Measurements from ENCODE around the gene WAS.
"Not testable (repeated sequence)": the region's sequence is repeated elsewhere in the genome, so short reads cannot be mapped to it uniquely, and the experiment has no call there.

Gene WAS

GRCh38 chrX:48683411-48683982 is at the start of gene WAS:
Gene WAS, plus strand, starts transcription at chrX:48683799. Its CDS starts 55 bp downstream, at chrX:48683854.
- Mint-ChIP-seq H3K27ac (peak within 1 kb of the TSS; percentile 93), H3K9me3 (no peaks in the 10 kb centered on the region), H3K4me1 (peaks cover 72% of the 10 kb centered on the region), H3K4me3 (peak within 1 kb of the TSS; percentile 97), H3K27me3 (no peaks in the 10 kb centered on the region), H3K36me3 (peaks cover 54% of the 10 kb centered on the region)
- CTCF ChIA-PET = interaction anchor here (0.9 kb wide), 1 partner anchor 35 kb away, joined by 4 read pairs; no protein-coding TSS in a partner anchor
- peak; percentile 69 for DNase-seq

GRCh38 chrX:48636301-48636700 is 47.3 kb upstream of the WAS start:
- Mint-ChIP-seq H3K9me3 (no peaks in the 10 kb centered on the region), H3K27me3 (peaks cover 3% of the 10 kb centered on the region), H3K4me1 (peaks cover 15% of the 10 kb centered on the region), H3K36me3 (no peaks in the 10 kb centered on the region), H3K4me3 (no peak overlapping the region), H3K27ac (no peak overlapping the region)
- no peak for DNase-seq
- CTCF ChIA-PET = no interaction called here

- no peak overlapping the region for H3K27ac Mint-ChIP-seq
- no peaks in the 10 kb centered on the region for H3K9me3 Mint-ChIP-seq
- CTCF ChIA-PET = no interaction called here
- H3K36me3 Mint-ChIP-seq = no peaks in the 10 kb centered on the region
- H3K27me3 Mint-ChIP-seq = peaks cover 3% of the 10 kb centered on the region
- no peak for DNase-seq
- H3K4me1 Mint-ChIP-seq = peaks cover 10% of the 10 kb centered on the region
- H3K4me3 Mint-ChIP-seq = no peak overlapping the region
Observed at GRCh38 chrX:48636776-48637175, 46.8 kb upstream of the WAS start.

GRCh38 chrX:48645669-48646068 is 37.9 kb upstream of the WAS start:
- Mint-ChIP-seq H3K9me3 (no peaks in the 10 kb centered on the region), H3K4me1 (peaks cover 2% of the 10 kb centered on the region), H3K27me3 (peaks cover 7% of the 10 kb centered on the region), H3K36me3 (no peaks in the 10 kb centered on the region), H3K27ac (no peak overlapping the region), H3K4me3 (no peak overlapping the region)
- CTCF ChIA-PET = no interaction called here
- DNase-seq = no peak

GRCh38 chrX:48648336-48648751 is 35.3 kb upstream of the WAS start:
- CTCF ChIA-PET = interaction anchor here (0.7 to 1.6 kb wide), 13 partner anchors 26 to 298 kb away, joined by 3 to 5 read pairs (median 3); partner anchors contain the start of genes HDAC6 and WAS
- H3K27me3 Mint-ChIP-seq = peaks cover 7% of the 10 kb centered on the region
- no peak overlapping the region for H3K27ac Mint-ChIP-seq
- H3K9me3 Mint-ChIP-seq = no peaks in the 10 kb centered on the region
- DNase-seq = peak; percentile 57
- no peaks in the 10 kb centered on the region for H3K36me3 Mint-ChIP-seq
- peaks cover 16% of the 10 kb centered on the region for H3K4me1 Mint-ChIP-seq
- H3K4me3 Mint-ChIP-seq = no peak overlapping the region

- Mint-ChIP-seq H3K4me1 (peaks cover 20% of the 10 kb centered on the region), H3K9me3 (no peaks in the 10 kb centered on the region), H3K27me3 (peaks cover 7% of the 10 kb centered on the region), H3K4me3 (no peak overlapping the region), H3K36me3 (no peaks in the 10 kb centered on the region), H3K27ac (no peak overlapping the region)
- no peak for DNase-seq
- CTCF ChIA-PET = interaction anchor here (1.6 kb wide), 1 partner anchor 297 kb away, joined by 3 read pairs; no protein-coding TSS in a partner anchor
Observed at GRCh38 chrX:48649102-48649501, 34.5 kb upstream of the WAS start.

- H3K9me3 Mint-ChIP-seq, H3K36me3 Mint-ChIP-seq, DNase-seq, H3K4me3 Mint-ChIP-seq, CTCF ChIA-PET, H3K27me3 Mint-ChIP-seq: not testable (repeated sequence)
- Mint-ChIP-seq H3K27ac (peak overlapping the region; percentile 58), H3K4me1 (peaks cover 20% of the 10 kb centered on the region)
Observed at GRCh38 chrX:48652055-48652579, 31.5 kb upstream of the WAS start.

GRCh38 chrX:48654746-48655145 is 28.9 kb upstream of the WAS start:
- CTCF ChIA-PET, H3K9me3 Mint-ChIP-seq, H3K27me3 Mint-ChIP-seq, H3K4me3 Mint-ChIP-seq, H3K36me3 Mint-ChIP-seq, H3K27ac Mint-ChIP-seq, DNase-seq: not testable (repeated sequence)
- H3K4me1 Mint-ChIP-seq = peaks cover 17% of the 10 kb centered on the region

- H3K9me3 Mint-ChIP-seq, H3K27me3 Mint-ChIP-seq, H3K4me1 Mint-ChIP-seq, H3K4me3 Mint-ChIP-seq, CTCF ChIA-PET, H3K27ac Mint-ChIP-seq, DNase-seq, H3K36me3 Mint-ChIP-seq: not testable (repeated sequence)
Observed at GRCh38 chrX:48659686-48660085, 23.9 kb upstream of the WAS start.

- Mint-ChIP-seq H3K27me3 (peaks cover 5% of the 10 kb centered on the region), H3K4me1 (peaks cover 10% of the 10 kb centered on the region), H3K27ac (no peak overlapping the region), H3K4me3 (no peak overlapping the region), H3K36me3 (no peaks in the 10 kb centered on the region), H3K9me3 (no peaks in the 10 kb centered on the region)
- no peak for DNase-seq
- CTCF ChIA-PET = no interaction called here
Observed at GRCh38 chrX:48663241-48663640, 20.4 kb upstream of the WAS start.

- no peak overlapping the region for H3K4me3 Mint-ChIP-seq
- H3K4me1 Mint-ChIP-seq = peaks cover 10% of the 10 kb centered on the region
- CTCF ChIA-PET = no interaction called here
- H3K27me3 Mint-ChIP-seq = peaks cover 5% of the 10 kb centered on the region
- no peaks in the 10 kb centered on the region for H3K9me3 Mint-ChIP-seq
- DNase-seq = no peak
- no peak overlapping the region for H3K27ac Mint-ChIP-seq
- no peaks in the 10 kb centered on the region for H3K36me3 Mint-ChIP-seq
Observed at GRCh38 chrX:48664156-48664555, 19.4 kb upstream of the WAS start.

- H3K4me1 Mint-ChIP-seq = peaks cover 6% of the 10 kb centered on the region
- H3K36me3 Mint-ChIP-seq = no peaks in the 10 kb centered on the region
- CTCF ChIA-PET = no interaction called here
Observed at GRCh38 chrX:48665991-48666390, 17.6 kb upstream of the WAS start.

GRCh38 chrX:48666649-48667048 is 16.9 kb upstream of the WAS start:
- DNase-seq = no peak
- no peaks in the 10 kb centered on the region for H3K27me3 Mint-ChIP-seq
- CTCF ChIA-PET = no interaction called here
- H3K4me1 Mint-ChIP-seq = no peaks in the 10 kb centered on the region
- no peak overlapping the region for H3K27ac Mint-ChIP-seq
- no peaks in the 10 kb centered on the region for H3K9me3 Mint-ChIP-seq
- no peaks in the 10 kb centered on the region for H3K36me3 Mint-ChIP-seq
- H3K4me3 Mint-ChIP-seq = no peak overlapping the region

More at GRCh38 chrX:48665991-48666390, 17.6 kb upstream of the WAS start:
- Mint-ChIP-seq H3K27me3 (no peaks in the 10 kb centered on the region), H3K9me3 (no peaks in the 10 kb centered on the region), H3K4me3 (no peak overlapping the region), H3K27ac (no peak overlapping the region)
- DNase-seq = no peak

- CTCF ChIA-PET = no interaction called here
- no peaks in the 10 kb centered on the region for H3K4me1 Mint-ChIP-seq
Observed at GRCh38 chrX:48667509-48667908, 16.1 kb upstream of the WAS start.

GRCh38 chrX:48668187-48668586 is 15.4 kb upstream of the WAS start:
- H3K9me3 Mint-ChIP-seq, H3K36me3 Mint-ChIP-seq: not testable (repeated sequence)

More at GRCh38 chrX:48667509-48667908, 16.1 kb upstream of the WAS start:
- no peak for DNase-seq
- Mint-ChIP-seq H3K36me3 (no peaks in the 10 kb centered on the region), H3K27me3 (no peaks in the 10 kb centered on the region), H3K9me3 (no peaks in the 10 kb centered on the region), H3K27ac (no peak overlapping the region), H3K4me3 (no peak overlapping the region)

More at GRCh38 chrX:48668187-48668586, 15.4 kb upstream of the WAS start:
- H3K4me1 Mint-ChIP-seq, H3K4me3 Mint-ChIP-seq, CTCF ChIA-PET, H3K27ac Mint-ChIP-seq, H3K27me3 Mint-ChIP-seq, DNase-seq: not testable (repeated sequence)

All from activated naive CD4-positive, alpha-beta T cell treated with anti-CD3 and anti-CD28 coated beads, Interleukin-2, amount 10 ng/mL, durations not matched to agents 7 days and 5 days (primary cell).